GM18907 (cell line): ENCODE measurements around the gene CROCC2.
"Not testable (repeated sequence)": the region's sequence is repeated elsewhere in the genome, so short reads cannot be mapped to it uniquely, and the experiment has no call there.

Experiments
- ATAC-seq: cut with Tn5 transposase; IDR thresholded peaks from one replicate; pipeline ENCODE4 v1.9.1; 2021; ENCODE audit warnings: mild to moderate bottlenecking, moderate library complexity; ENCODE audit not compliant: unreplicated experiment

The CROCC2 gene

GRCh38 chr2:240964704-240965295 is 58.7 kb downstream of the CROCC2 start:
- ATAC-seq = no peak

- ATAC-seq = no peak
Observed at GRCh38 chr2:240965296-240965904, 59.3 kb downstream of the CROCC2 start.

GRCh38 chr2:240965905-240966456 is 59.8 kb downstream of the CROCC2 start:
- ATAC-seq = no peak

GRCh38 chr2:240966457-240966905 is 60.3 kb downstream of the CROCC2 start:
- no peak for ATAC-seq

GRCh38 chr2:240966906-240967680 is 61.0 kb downstream of the CROCC2 start:
- no peak for ATAC-seq

GRCh38 chr2:240967681-240968621 is 61.8 kb downstream of the CROCC2 start:
- ATAC-seq = no peak

GRCh38 chr2:240968731-240969624 is 62.8 kb downstream of the CROCC2 start:
- no peak for ATAC-seq

GRCh38 chr2:240970104-240970503 is 64.0 kb downstream of the CROCC2 start:
- no peak for ATAC-seq

GRCh38 chr2:240970816-240971215 is 64.7 kb downstream of the CROCC2 start:
- no peak for ATAC-seq

GRCh38 chr2:240972201-240972600 is 66.1 kb downstream of the CROCC2 start:
- ATAC-seq = no peak

GRCh38 chr2:240972636-240973521 is 66.7 kb downstream of the CROCC2 start:
- no peak for ATAC-seq

GRCh38 chr2:240974771-240975572 is 68.8 kb downstream of the CROCC2 start:
- no peak for ATAC-seq

GRCh38 chr2:240975903-240976302 is 69.8 kb downstream of the CROCC2 start:
- not testable (repeated sequence) for ATAC-seq

- ATAC-seq = no peak
Observed at GRCh38 chr2:240981280-240981679, 75.1 kb downstream of the CROCC2 start.

GRCh38 chr2:240981871-240982800 is 76.0 kb downstream of the CROCC2 start:
- ATAC-seq = no peak

- no peak for ATAC-seq
Observed at GRCh38 chr2:240982821-240983281, 76.7 kb downstream of the CROCC2 start.
